BLaER1 treated with 17β-estradiol and CSF1 and Interleukin-3, amounts not matched to agents 10 nM and 100 nM (cell line): ENCODE measurements around the gene BRAT1.

Experiments
- H3K27ac ChIP-seq, 11 experiments: shearing (Covaris generic); formaldehyde crosslinking; 2 replicates each; pipeline ENCODE4 v1.8.1; 2022
- H3K27me3 ChIP-seq, 11 experiments: shearing (Covaris generic); formaldehyde crosslinking; 2 replicates each; pipeline ENCODE4 v1.8.1; 2022
- H3K36me3 ChIP-seq, 11 experiments: shearing (Covaris generic); formaldehyde crosslinking; 2 replicates each; pipeline ENCODE4 v1.8.1; 2022
- H3K4me1 ChIP-seq, 10 experiments: shearing (Covaris generic); formaldehyde crosslinking; 2 replicates each; pipeline ENCODE4 v1.8.1; 2022
- H3K4me2 ChIP-seq, 11 experiments: shearing (Covaris generic); formaldehyde crosslinking; 2 replicates each; pipeline ENCODE4 v1.8.1; 2022
- H3K4me3 ChIP-seq, 10 experiments: shearing (Covaris generic); formaldehyde crosslinking; 2 replicates each; pipeline ENCODE4 v1.8.1; 2022
- H3K9ac ChIP-seq, 11 experiments: shearing (Covaris generic); formaldehyde crosslinking; 2 replicates each; pipeline ENCODE4 v1.8.1; 2022
- H3K9me3 ChIP-seq, 11 experiments: shearing (Covaris generic); formaldehyde crosslinking; replicated peaks in 1 of 11; 2 replicates each; pipeline ENCODE4 v1.8.1; 2022
- H4K20me1 ChIP-seq, 11 experiments: shearing (Covaris generic); formaldehyde crosslinking; 2 replicates each; pipeline ENCODE4 v1.8.1; 2022
- Cebpa-rat ChIP-seq, 11 experiments: shearing (Covaris generic); IDR thresholded peaks; 2 replicates each; pipeline ENCODE4 v1.8.1; 2022

The BRAT1 gene

GRCh38 chr7:2571409-2571808 is 16.1 kb upstream of the BRAT1 start:
- Histone ChIP-seq H3K36me3 (peaks cover 0 to 29% (median 0%) of the 10 kb centered on the region in 11 experiments; a peak in 5 of 22 replicates), H3K9me3 (no peaks in the 10 kb centered on the region), H3K4me2 (peak overlapping the region in 8 of 11 experiments; percentile 42 to 97 (median 92); a peak in 14 of 22 replicates), H3K27me3 (peaks cover 0 to 36% (median 0%) of the 10 kb centered on the region in 11 experiments; a peak in 5 of 22 replicates), H3K27ac (no peak overlapping the region), H3K9ac (no peak overlapping the region), H4K20me1 (peaks cover 0 to 53% (median 4%) of the 10 kb centered on the region in 11 experiments; a peak in 10 of 22 replicates), H3K4me3 (no peak overlapping the region), H3K4me1 (peaks cover 51 to 87% (median 71%) of the 10 kb centered on the region in 10 experiments)
- no peak for TF ChIP-seq Cebpa-rat (IDR thresholded peaks at IDR 0.05)

- peaks cover 0 to 45% (median 4%) of the 10 kb centered on the region in 11 experiments; a peak in 9 of 22 replicates for H4K20me1 ChIP-seq
- 0 out of 22 replicates have a peak overlapping the region, but pooled peaks of 1 of the 11 experiments have one; percentile 2 for H3K4me2 ChIP-seq
- peaks cover 0 to 22% (median 0%) of the 10 kb centered on the region in 11 experiments; a peak in 5 of 22 replicates for H3K27me3 ChIP-seq
- H3K9me3 ChIP-seq, result no peaks in the 10 kb centered on the region
- no peak for TF ChIP-seq Cebpa-rat (IDR thresholded peaks at IDR 0.05)
- H3K4me3 ChIP-seq, result no peak overlapping the region
- no peak overlapping the region for H3K9ac ChIP-seq
- peaks cover 41 to 73% (median 58%) of the 10 kb centered on the region in 10 experiments for H3K4me1 ChIP-seq
- H3K27ac ChIP-seq, result no peak overlapping the region
- H3K36me3 ChIP-seq, result peaks cover 0 to 28% (median 0%) of the 10 kb centered on the region in 11 experiments; a peak in 5 of 22 replicates
Observed at GRCh38 chr7:2570021-2570420, 14.7 kb upstream of the BRAT1 start.

GRCh38 chr7:2569421-2569820 is 14.1 kb upstream of the BRAT1 start:
- no peak for TF ChIP-seq Cebpa-rat (IDR thresholded peaks at IDR 0.05)
- Histone ChIP-seq H3K4me3 (no peak overlapping the region), H4K20me1 (peaks cover 0 to 44% (median 4%) of the 10 kb centered on the region in 11 experiments; a peak in 9 of 22 replicates), H3K9ac (no peak overlapping the region; a peak in 1 of 22 replicates), H3K4me1 (peaks cover 35 to 67% (median 52%) of the 10 kb centered on the region in 10 experiments), H3K27me3 (peaks cover 0 to 16% (median 0%) of the 10 kb centered on the region in 11 experiments; a peak in 4 of 22 replicates), H3K36me3 (peaks cover 0 to 28% (median 0%) of the 10 kb centered on the region in 11 experiments; a peak in 5 of 22 replicates), H3K9me3 (no peaks in the 10 kb centered on the region), H3K27ac (no peak overlapping the region), H3K4me2 (peak overlapping the region in 1 of 11 experiments; percentile 71; a peak in 1 of 22 replicates)

GRCh38 chr7:2568521-2569223 is 13.3 kb upstream of the BRAT1 start:
- H3K27me3 ChIP-seq, result peaks cover 0 to 14% (median 0%) of the 10 kb centered on the region in 11 experiments; a peak in 2 of 22 replicates
- H3K4me1 ChIP-seq, result peaks cover 28 to 60% (median 45%) of the 10 kb centered on the region in 10 experiments
- no peak overlapping the region for H3K4me3 ChIP-seq
- no peak overlapping the region; a peak in 1 of 22 replicates for H3K27ac ChIP-seq
- no peak for TF ChIP-seq Cebpa-rat (IDR thresholded peaks at IDR 0.05)
- peaks cover 0 to 28% (median 0%) of the 10 kb centered on the region in 11 experiments; a peak in 5 of 22 replicates for H3K36me3 ChIP-seq
- H4K20me1 ChIP-seq, result peaks cover 0 to 42% (median 4%) of the 10 kb centered on the region in 11 experiments; a peak in 9 of 22 replicates
- H3K9me3 ChIP-seq, result no peaks in the 10 kb centered on the region
- H3K4me2 ChIP-seq, result peak overlapping the region; percentile 53 to 85 (median 72); a peak in 17 of 22 replicates
- no peak overlapping the region; a peak in 2 of 22 replicates for H3K9ac ChIP-seq

- H3K27ac ChIP-seq, result no peak overlapping the region
Observed at GRCh38 chr7:2567679-2568278, 12.5 kb upstream of the BRAT1 start.

GRCh38 chr7:2566890-2567678 is 11.8 kb upstream of the BRAT1 start:
- TF ChIP-seq Cebpa-rat (IDR thresholded peaks at IDR 0.05), result no peak
- H3K9ac ChIP-seq, result 0 out of 22 replicates have a peak overlapping the region, but pooled peaks of 2 of the 11 experiments have one; percentile 3 to 10
- no peaks in the 10 kb centered on the region for H3K9me3 ChIP-seq
- H3K27me3 ChIP-seq, result peaks cover 0 to 7% (median 0%) of the 10 kb centered on the region in 11 experiments; a peak in 2 of 22 replicates
- peaks cover 0 to 24% (median 0%) of the 10 kb centered on the region in 11 experiments; a peak in 4 of 22 replicates for H3K36me3 ChIP-seq
- peak overlapping the region; percentile 53 to 85 (median 72) for H3K4me2 ChIP-seq
- no peak overlapping the region for H3K27ac ChIP-seq
- peak overlapping the region in 1 of 10 experiments; percentile 1; a peak in 1 of 20 replicates for H3K4me3 ChIP-seq
- peaks cover 0 to 38% (median 4%) of the 10 kb centered on the region in 11 experiments; a peak in 9 of 22 replicates for H4K20me1 ChIP-seq
- peaks cover 23 to 44% (median 29%) of the 10 kb centered on the region in 10 experiments for H3K4me1 ChIP-seq

More at GRCh38 chr7:2567679-2568278, 12.5 kb upstream of the BRAT1 start:
- H3K4me2 ChIP-seq, result peak overlapping the region; percentile 53 to 85 (median 72)
- no peaks in the 10 kb centered on the region for H3K9me3 ChIP-seq
- H3K4me1 ChIP-seq, result peaks cover 23 to 51% (median 36%) of the 10 kb centered on the region in 10 experiments
- peak overlapping the region in 2 of 11 experiments; percentile 3 to 10; a peak in 1 of 22 replicates for H3K9ac ChIP-seq
- peaks cover 0 to 28% (median 0%) of the 10 kb centered on the region in 11 experiments; a peak in 4 of 22 replicates for H3K36me3 ChIP-seq
- TF ChIP-seq Cebpa-rat (IDR thresholded peaks at IDR 0.05), result no peak
- H3K27me3 ChIP-seq, result peaks cover 0 to 7% (median 0%) of the 10 kb centered on the region in 11 experiments; a peak in 2 of 22 replicates
- H4K20me1 ChIP-seq, result peaks cover 0 to 38% (median 4%) of the 10 kb centered on the region in 11 experiments; a peak in 9 of 22 replicates
- H3K4me3 ChIP-seq, result 0 out of 20 replicates have a peak overlapping the region, but pooled peaks of 1 of the 10 experiments have one; percentile 1

- Histone ChIP-seq H3K9me3 (no peaks in the 10 kb centered on the region), H3K4me1 (peaks cover 18 to 37% (median 29%) of the 10 kb centered on the region in 10 experiments), H3K4me3 (no peak overlapping the region), H4K20me1 (peaks cover 0 to 38% (median 4%) of the 10 kb centered on the region in 11 experiments; a peak in 9 of 22 replicates), H3K9ac (no peak overlapping the region), H3K4me2 (peak overlapping the region; percentile 53 to 85 (median 72)), H3K36me3 (peaks cover 0 to 17% (median 0%) of the 10 kb centered on the region in 11 experiments; a peak in 3 of 22 replicates), H3K27me3 (0 out of 22 replicates have a peak, but pooled peaks cover 0 to 4% (median 0%) of the 10 kb centered on the region in 11 experiments), H3K27ac (no peak overlapping the region)
- no peak for TF ChIP-seq Cebpa-rat (IDR thresholded peaks at IDR 0.05)
Observed at GRCh38 chr7:2566348-2566889, 11.1 kb upstream of the BRAT1 start.
